K562 (cell line): ENCODE data around the gene HEBP2.

Source experiments
- BACH1 ChIP-seq: fragments of 200-800 bp; sonication (Bioruptor generic); IDR thresholded peaks from 2 replicates; pipeline ENCODE4 v1.6.1; 2016; ENCODE audit warnings: missing genetic modification characterization, missing compliant biosample characterization
- BCOR ChIP-seq: fragments of 450-650 bp; IDR thresholded peaks from 2 replicates; pipeline ENCODE4 v1.6.1; 2016
- CAMTA2 ChIP-seq: fragments of 250-450 bp; sonication (Bioruptor Pico); conservative IDR thresholded peaks from 2 replicates; pipeline ENCODE4 v1.5.1; 2022
- EZH2 ChIP-seq: IDR thresholded peaks from 2 replicates; pipeline ENCODE4 v1.6.1; 2012; ENCODE audit warnings: low read depth, mild to moderate bottlenecking, inconsistent platforms, low read length, borderline replicate concordance
- FOXP1 ChIP-seq: sonication (generic); formaldehyde crosslinking; IDR thresholded peaks from 2 replicates; pipeline ENCODE4 v1.8.0; 2022; ENCODE audit warnings: mild to moderate bottlenecking, missing genetic modification reagents
- MAX ChIP-seq: sonication (generic); formaldehyde crosslinking; IDR thresholded peaks from 2 replicates; pipeline ENCODE4 v1.9.0; 2022; ENCODE audit warnings: mild to moderate bottlenecking, missing genetic modification reagents
- MAZ ChIP-seq, 2 experiments: fragments of 450-650 bp in 1 of 2; sonication (generic) in 1 of 2; formaldehyde crosslinking; IDR thresholded peaks in 1 of 2; conservative IDR thresholded peaks in 1 of 2; 2 replicates each; pipeline versions ENCODE4 v1.4.0 to v1.5.0; 2020; ENCODE audit warnings: mild to moderate bottlenecking in 1 of 2, missing genetic modification reagents in 1 of 2
- POLR2A ChIP-seq: fragments of 450-650 bp; conservative IDR thresholded peaks from 2 replicates; pipeline ENCODE4 v1.6.1; 2016
- TAF1 ChIP-seq: IDR thresholded peaks from 2 replicates; pipeline ENCODE4 v1.6.1; 2011; ENCODE audit warnings: mild to moderate bottlenecking, low read length, moderate library complexity; ENCODE audit not compliant: insufficient read depth, control insufficient read depth, severe bottlenecking; ENCODE audit errors: extremely low read depth

GRCh38 chr6:138419766-138420165 is 15.7 kb downstream of the HEBP2 start:
- no peak for TF ChIP-seq POLR2A
- no peak for TF ChIP-seq TAF1
- no peak for TF ChIP-seq BCOR
- no peak for TF ChIP-seq CAMTA2 (CRISPR knock-in tag)
- TF ChIP-seq MAZ (CRISPR knock-in tag; conservative IDR thresholded peaks at IDR 0.05 in 1 of 2, IDR thresholded peaks at IDR 0.05 in 1 of 2) = no peak
- TF ChIP-seq MAX = no peak
- no peak for TF ChIP-seq BACH1 (tag)
- TF ChIP-seq FOXP1 (CRISPR knock-in tag) = no peak
- no peak for TF ChIP-seq EZH2
